SK-N-SH treated with all-trans-retinoic acid at 6 μM for 48 hours (cell line): Measurements from ENCODE around the gene ARHGAP15.
A peak's percentile ranks its signal among the peaks of the same experiment; 100 is the strongest.

Experiments used
- ATAC-seq: fragments of 200-7000 bp; cut with Tn5 transposase; 3 replicates; pipeline ENCODE4 v1.9.1; 2020; ENCODE audit warnings: mild to moderate bottlenecking, moderate library complexity
- ARNTL ChIP-seq: fragments of 450-650 bp; formaldehyde crosslinking; IDR thresholded peaks from 2 replicates; pipeline ENCODE4 v1.5.0; 2020; ENCODE audit warnings: low read depth, mild to moderate bottlenecking, moderate library complexity, borderline replicate concordance
- CREB5 ChIP-seq: fragments of 250-450 bp; sonication (Bioruptor Pico); IDR thresholded peaks from 2 replicates; pipeline ENCODE4 v1.5.1; 2020; ENCODE audit warnings: low read depth, mild to moderate bottlenecking, moderate library complexity
- CSDC2 ChIP-seq: fragments of 250-450 bp; sonication (Bioruptor Pico); IDR thresholded peaks from 2 replicates; pipeline ENCODE4 v1.5.0; 2020; ENCODE audit warnings: mild to moderate bottlenecking, moderate library complexity
- ISL1 ChIP-seq: fragments of 250-450 bp; sonication (Bioruptor Pico); IDR thresholded peaks from 2 replicates; pipeline ENCODE4 v2.1.2; 2022; ENCODE audit warnings: mild to moderate bottlenecking, moderate library complexity
- OSR1 ChIP-seq: fragments of 250-450 bp; sonication (Bioruptor Pico); IDR thresholded peaks from 2 replicates; pipeline ENCODE4 v1.8.0; 2022; ENCODE audit warnings: moderate library complexity, mild to moderate bottlenecking, inconsistent platforms
- PATZ1 ChIP-seq: fragments of 250-450 bp; sonication (Bioruptor Pico); IDR thresholded peaks from 2 replicates; pipeline ENCODE4 v1.8.0; 2020; ENCODE audit warnings: mild to moderate bottlenecking, moderate library complexity, borderline replicate concordance
- RARB ChIP-seq: fragments of 250-450 bp; sonication (Bioruptor Pico); IDR thresholded peaks from 2 replicates; pipeline ENCODE4 v1.8.0; 2021; ENCODE audit warnings: mild to moderate bottlenecking, moderate library complexity
- SNAI2 ChIP-seq: fragments of 250-450 bp; sonication (Bioruptor Pico); IDR thresholded peaks from 2 replicates; pipeline ENCODE4 v1.5.0; 2020; ENCODE audit warnings: mild to moderate bottlenecking, moderate library complexity
- TCF4 ChIP-seq: fragments of 250-450 bp; sonication (Bioruptor Pico); IDR thresholded peaks from 2 replicates; pipeline ENCODE4 v1.8.0; 2021; ENCODE audit warnings: mild to moderate bottlenecking, moderate library complexity, borderline replicate concordance
- TOX ChIP-seq: fragments of 250-450 bp; sonication (Bioruptor Pico); IDR thresholded peaks from 2 replicates; pipeline ENCODE4 v1.8.0; 2021; ENCODE audit warnings: mild to moderate bottlenecking, moderate library complexity, borderline replicate concordance
- TSHZ2 ChIP-seq: fragments of 250-450 bp; sonication (Bioruptor Pico); IDR thresholded peaks from 2 replicates; pipeline ENCODE4 v1.5.0; 2020; ENCODE audit warnings: mild to moderate bottlenecking, moderate library complexity
- ZFP3 ChIP-seq: fragments of 250-450 bp; sonication (Bioruptor Pico); IDR thresholded peaks from 2 replicates; pipeline ENCODE4 v1.5.0; 2020; ENCODE audit warnings: mild to moderate bottlenecking, moderate library complexity
- ZFP30 ChIP-seq: fragments of 450-650 bp; formaldehyde crosslinking; IDR thresholded peaks from 2 replicates; pipeline ENCODE4 v1.5.0; 2022; ENCODE audit warnings: mild to moderate bottlenecking, moderate library complexity
- ZNF565 ChIP-seq: fragments of 450-650 bp; formaldehyde crosslinking; conservative IDR thresholded peaks from 2 replicates; pipeline ENCODE4 v1.5.0; 2020; ENCODE audit warnings: low read depth, mild to moderate bottlenecking, moderate library complexity
- ZNF8 ChIP-seq: fragments of 450-650 bp; formaldehyde crosslinking; IDR thresholded peaks from 2 replicates; pipeline ENCODE4 v1.5.0; 2020; ENCODE audit warnings: mild to moderate bottlenecking, moderate library complexity

ARHGAP15 gene

GRCh38 chr2:143601828-143602227 is 472.6 kb downstream of the ARHGAP15 start:
- TF ChIP-seq ZFP3 (no peak), PATZ1 (CRISPR knock-in tag) (no peak), ARNTL (CRISPR knock-in tag) (no peak), CSDC2 (CRISPR knock-in tag) (no peak), SNAI2 (no peak), RARB (no peak), ZNF565 (no peak), TCF4 (no peak)
- no peak for ATAC-seq

- TF ChIP-seq SNAI2: no peak
- ATAC-seq: no peak
Observed at GRCh38 chr2:143603035-143603655, 473.9 kb downstream of the ARHGAP15 start.

GRCh38 chr2:143603846-143604565 is 474.8 kb downstream of the ARHGAP15 start:
- no peak for TF ChIP-seq TOX
- TF ChIP-seq OSR1 (CRISPR knock-in tag): no peak
- TF ChIP-seq ARNTL (CRISPR knock-in tag): no peak
- no peak for TF ChIP-seq ISL1
- TF ChIP-seq CREB5 (CRISPR knock-in tag): no peak
- TF ChIP-seq TCF4: no peak
- no peak for ATAC-seq

- ATAC-seq: no peak
- TF ChIP-seq TCF4 (no peak), ZNF8 (CRISPR knock-in tag) (no peak), ZFP30 (CRISPR knock-in tag) (no peak), ARNTL (CRISPR knock-in tag) (no peak), ZNF565 (no peak), CREB5 (CRISPR knock-in tag) (no peak), TSHZ2 (CRISPR knock-in tag) (no peak)
- TF ChIP-seq, all 23 proteins: peak for 0
Observed at GRCh38 chr2:143604566-143604959, 475.3 kb downstream of the ARHGAP15 start.

- ATAC-seq: peak; percentile 63; the same call in 2 of the 3 replicates
- 0 out of 2 replicates have a peak, but pooled peaks have one; percentile 27 for TF ChIP-seq ISL1
- TF ChIP-seq TSHZ2 (CRISPR knock-in tag): no peak
Observed at GRCh38 chr2:143607231-143608062, 478.2 kb downstream of the ARHGAP15 start.
